IPS-20b (cell line): ENCODE measurements around the gene FOXL3.

ENCODE experiments used
- H3K27ac ChIP-seq: one replicate; pipeline ENCODE4 v1.5.1; 2013; ENCODE audit warnings: low read length
- H3K27me3 ChIP-seq: 2 replicates; pipeline ENCODE4 v1.6.1; 2013; ENCODE audit warnings: mild to moderate bottlenecking, low read length, inconsistent platforms; ENCODE audit not compliant: insufficient read depth
- H3K36me3 ChIP-seq: 2 replicates; pipeline ENCODE4 v1.6.1; 2013; ENCODE audit warnings: low read depth, mild to moderate bottlenecking, inconsistent platforms, low read length, moderate library complexity; ENCODE audit not compliant: insufficient read depth
- H3K4me1 ChIP-seq: 2 replicates; pipeline ENCODE4 v1.6.1; 2013; ENCODE audit warnings: mild to moderate bottlenecking, control low read depth, inconsistent platforms, low read length, moderate library complexity; ENCODE audit not compliant: insufficient read depth
- H3K4me3 ChIP-seq: 2 replicates; pipeline ENCODE4 v1.5.1; 2013; ENCODE audit warnings: mild to moderate bottlenecking, low read length, inconsistent platforms
- H3K9ac ChIP-seq: 2 replicates; pipeline ENCODE4 v1.6.1; 2013; ENCODE audit warnings: low read depth, mild to moderate bottlenecking, inconsistent platforms, low read length, moderate library complexity
- H3K9me3 ChIP-seq: 2 replicates; pipeline ENCODE4 v1.6.1; 2013; ENCODE audit warnings: mild to moderate bottlenecking, low read depth, low read length, inconsistent platforms; ENCODE audit not compliant: insufficient read depth

The FOXL3 gene

GRCh38 chr7:249989-250388 is 40.0 kb upstream of the FOXL3 start:
- Histone ChIP-seq H3K27me3 (no peaks in the 10 kb centered on the region), H3K9me3 (peaks cover 19% of the 10 kb centered on the region), H3K4me3 (no peak overlapping the region), H3K9ac (no peak overlapping the region), H3K27ac (no peak overlapping the region), H3K4me1 (no peaks in the 10 kb centered on the region), H3K36me3 (peaks cover 19% of the 10 kb centered on the region)

GRCh38 chr7:250523-250922 is 39.4 kb upstream of the FOXL3 start:
- Histone ChIP-seq H3K9me3 (peaks cover 25% of the 10 kb centered on the region), H3K27me3 (no peaks in the 10 kb centered on the region), H3K4me3 (no peak overlapping the region), H3K27ac (no peak overlapping the region), H3K4me1 (no peaks in the 10 kb centered on the region), H3K36me3 (peaks cover 25% of the 10 kb centered on the region), H3K9ac (no peak overlapping the region)

GRCh38 chr7:251005-251404 is 39.0 kb upstream of the FOXL3 start:
- Histone ChIP-seq H3K9ac (no peak overlapping the region), H3K36me3 (peaks cover 28% of the 10 kb centered on the region), H3K27ac (no peak overlapping the region), H3K4me1 (no peaks in the 10 kb centered on the region), H3K4me3 (no peak overlapping the region), H3K9me3 (peaks cover 29% of the 10 kb centered on the region), H3K27me3 (no peaks in the 10 kb centered on the region)

- Histone ChIP-seq H3K9ac (no peak overlapping the region), H3K4me3 (no peak overlapping the region), H3K36me3 (peaks cover 34% of the 10 kb centered on the region), H3K9me3 (peaks cover 35% of the 10 kb centered on the region), H3K27ac (no peak overlapping the region), H3K4me1 (no peaks in the 10 kb centered on the region), H3K27me3 (no peaks in the 10 kb centered on the region)
These were observed 38.4 kb upstream of the FOXL3 start for GRCh38 chr7:251446-252175.

GRCh38 chr7:252216-252965 is 37.6 kb upstream of the FOXL3 start:
- H3K4me1 ChIP-seq: no peaks in the 10 kb centered on the region
- H3K36me3 ChIP-seq: peaks cover 42% of the 10 kb centered on the region
- H3K9me3 ChIP-seq: peaks cover 43% of the 10 kb centered on the region
- no peak overlapping the region for H3K4me3 ChIP-seq
- H3K27ac ChIP-seq: no peak overlapping the region
- no peaks in the 10 kb centered on the region for H3K27me3 ChIP-seq
- H3K9ac ChIP-seq: no peak overlapping the region

GRCh38 chr7:252981-253380 is 37.0 kb upstream of the FOXL3 start:
- no peak overlapping the region for H3K27ac ChIP-seq
- no peak overlapping the region for H3K9ac ChIP-seq
- H3K9me3 ChIP-seq: peaks cover 49% of the 10 kb centered on the region
- no peaks in the 10 kb centered on the region for H3K27me3 ChIP-seq
- H3K4me3 ChIP-seq: no peak overlapping the region
- H3K4me1 ChIP-seq: no peaks in the 10 kb centered on the region
- peaks cover 48% of the 10 kb centered on the region for H3K36me3 ChIP-seq

GRCh38 chr7:253581-254336 is 36.2 kb upstream of the FOXL3 start:
- Histone ChIP-seq H3K4me3 (no peak overlapping the region), H3K9ac (no peak overlapping the region), H3K9me3 (peaks cover 56% of the 10 kb centered on the region), H3K4me1 (no peaks in the 10 kb centered on the region), H3K36me3 (peaks cover 54% of the 10 kb centered on the region), H3K27ac (no peak overlapping the region), H3K27me3 (no peaks in the 10 kb centered on the region)

- H3K4me1 ChIP-seq: no peaks in the 10 kb centered on the region
- peaks cover 54% of the 10 kb centered on the region for H3K36me3 ChIP-seq
- H3K9ac ChIP-seq: no peak overlapping the region
- peaks cover 64% of the 10 kb centered on the region for H3K9me3 ChIP-seq
- no peaks in the 10 kb centered on the region for H3K27me3 ChIP-seq
- no peak overlapping the region for H3K27ac ChIP-seq
- H3K4me3 ChIP-seq: no peak overlapping the region
These were observed 35.5 kb upstream of the FOXL3 start for GRCh38 chr7:254337-255037.

GRCh38 chr7:255038-255435 is 34.9 kb upstream of the FOXL3 start:
- H3K27me3 ChIP-seq: no peaks in the 10 kb centered on the region
- peaks cover 69% of the 10 kb centered on the region for H3K9me3 ChIP-seq
- no peak overlapping the region for H3K4me3 ChIP-seq
- H3K4me1 ChIP-seq: no peaks in the 10 kb centered on the region
- no peak overlapping the region for H3K9ac ChIP-seq
- no peak overlapping the region for H3K27ac ChIP-seq
- H3K36me3 ChIP-seq: peaks cover 57% of the 10 kb centered on the region

GRCh38 chr7:255721-256361 is 34.1 kb upstream of the FOXL3 start:
- peaks cover 77% of the 10 kb centered on the region for H3K9me3 ChIP-seq
- H3K36me3 ChIP-seq: peaks cover 57% of the 10 kb centered on the region
- no peaks in the 10 kb centered on the region for H3K4me1 ChIP-seq
- H3K27ac ChIP-seq: no peak overlapping the region
- no peak overlapping the region for H3K9ac ChIP-seq
- no peak overlapping the region for H3K4me3 ChIP-seq
- H3K27me3 ChIP-seq: no peaks in the 10 kb centered on the region

- Histone ChIP-seq H3K27me3 (no peaks in the 10 kb centered on the region), H3K9me3 (peaks cover 84% of the 10 kb centered on the region), H3K27ac (no peak overlapping the region), H3K9ac (no peak overlapping the region), H3K4me1 (no peaks in the 10 kb centered on the region), H3K36me3 (peaks cover 56% of the 10 kb centered on the region), H3K4me3 (no peak overlapping the region)
These were observed 33.5 kb upstream of the FOXL3 start for GRCh38 chr7:256461-256940.
